GM21786 (cell line): Measurements from ENCODE around the gene TRIML2.
"Not testable (repeated sequence)": the region's sequence is repeated elsewhere in the genome, so short reads cannot be mapped to it uniquely, and the experiment has no call there.

Experiments
- ATAC-seq: cut with Tn5 transposase; IDR thresholded peaks from one replicate; pipeline ENCODE4 v1.9.1; 2021; ENCODE audit not compliant: unreplicated experiment

Gene TRIML2

GRCh38 chr4:188107931-188108843 lies 1.2 kb downstream of the TRIML2 start:
- no peak for ATAC-seq

- no peak for ATAC-seq
Measured at GRCh38 chr4:188106454-188106853, 2.9 kb downstream of the TRIML2 start.

GRCh38 chr4:188092824-188093223 lies 16.6 kb downstream of the TRIML2 start:
- no peak for ATAC-seq

GRCh38 chr4:188086858-188087257 lies 22.5 kb downstream of the TRIML2 start:
- no peak for ATAC-seq

- no peak for ATAC-seq
Measured at GRCh38 chr4:188082796-188083195, 26.6 kb downstream of the TRIML2 start.

- no peak for ATAC-seq
Measured at GRCh38 chr4:188078116-188078515, 31.3 kb downstream of the TRIML2 start.

GRCh38 chr4:188076169-188076568 lies 33.2 kb downstream of the TRIML2 start:
- ATAC-seq, result no peak

- no peak for ATAC-seq
Measured at GRCh38 chr4:188061083-188061482, 48.3 kb downstream of the TRIML2 start.

- no peak for ATAC-seq
Measured at GRCh38 chr4:188053302-188053701, 56.1 kb downstream of the TRIML2 start.

GRCh38 chr4:188046657-188047056 lies 62.7 kb downstream of the TRIML2 start:
- ATAC-seq, result no peak

- not testable (repeated sequence) for ATAC-seq
Measured at GRCh38 chr4:188045461-188045860, 63.9 kb downstream of the TRIML2 start.

- no peak for ATAC-seq
Measured at GRCh38 chr4:188043154-188043553, 66.2 kb downstream of the TRIML2 start.

- ATAC-seq, result no peak
Measured at GRCh38 chr4:188042191-188042590, 67.2 kb downstream of the TRIML2 start.

GRCh38 chr4:188041721-188042120 lies 67.7 kb downstream of the TRIML2 start:
- ATAC-seq, result no peak
